H9 (cell line): ENCODE data around the gene QSOX1. TPM values are rescaled to one million over a fixed set of nuclear protein-coding genes. Genes with fewer than 3 reads are reported as not detected.

Experiments
- DNase-seq: peaks from one replicate; pipeline ENCODE4 v3.0.0-alpha.2; 2017
- H2AFZ ChIP-seq: one replicate; pipeline ENCODE4 v1.6.1; 2013; ENCODE audit warnings: mild to moderate bottlenecking, low read length, control low read depth, moderate library complexity
- H2AK5ac ChIP-seq: 2 replicates; pipeline ENCODE4 v1.6.1; 2013; ENCODE audit warnings: low read length, control low read depth, mixed read lengths; ENCODE audit not compliant: insufficient read length
- H2BK120ac ChIP-seq: one replicate; pipeline ENCODE4 v1.6.1; 2013; ENCODE audit warnings: low read depth, mild to moderate bottlenecking, low read length, control low read depth, inconsistent platforms; ENCODE audit not compliant: poor library complexity, severe bottlenecking
- H2BK12ac ChIP-seq: 2 replicates; pipeline ENCODE4 v1.6.1; 2013; ENCODE audit warnings: low read length, control low read depth, mixed read lengths, low read depth; ENCODE audit not compliant: insufficient read length
- H2BK15ac ChIP-seq: 2 replicates; pipeline ENCODE4 v1.6.1; 2013; ENCODE audit warnings: low read depth, low read length, control low read depth
- H2BK20ac ChIP-seq: one replicate; pipeline ENCODE4 v1.6.1; 2013; ENCODE audit warnings: low read depth, mild to moderate bottlenecking, low read length, control low read depth, inconsistent platforms; ENCODE audit not compliant: poor library complexity, severe bottlenecking
- H2BK5ac ChIP-seq: 2 replicates; pipeline ENCODE4 v1.6.1; 2013; ENCODE audit warnings: low read length, control low read depth, mixed read lengths; ENCODE audit not compliant: insufficient read length
- H3K14ac ChIP-seq: 2 replicates; pipeline ENCODE4 v1.6.1; 2013; ENCODE audit warnings: low read length, control low read depth; ENCODE audit not compliant: insufficient read depth
- H3K18ac ChIP-seq: 2 replicates; pipeline ENCODE4 v1.6.1; 2013; ENCODE audit warnings: low read depth, mild to moderate bottlenecking, mixed read lengths, low read length, control low read depth; ENCODE audit not compliant: insufficient read length
- H3K23ac ChIP-seq: 2 replicates; pipeline ENCODE4 v1.6.1; 2013; ENCODE audit warnings: low read length, control low read depth, mixed read lengths, low read depth; ENCODE audit not compliant: insufficient read length
- H3K23me2 ChIP-seq: 2 replicates; pipeline ENCODE4 v1.6.1; 2013; ENCODE audit warnings: low read depth, mild to moderate bottlenecking, mixed read lengths, low read length, control low read depth; ENCODE audit not compliant: insufficient read length, poor library complexity, severe bottlenecking
- H3K27ac ChIP-seq: 2 replicates; pipeline ENCODE4 v1.5.1; 2013; ENCODE audit warnings: low read length, control low read depth, mixed read lengths, low read depth; ENCODE audit not compliant: insufficient read length
- H3K27me3 ChIP-seq: 2 replicates; pipeline ENCODE4 v1.6.1; 2013; ENCODE audit warnings: low read length, control low read depth, inconsistent platforms; ENCODE audit not compliant: insufficient read depth
- H3K4ac ChIP-seq: 2 replicates; pipeline ENCODE4 v1.6.1; 2013; ENCODE audit warnings: low read depth, mild to moderate bottlenecking, control low read depth, inconsistent platforms, low read length, moderate library complexity
- H3K4me1 ChIP-seq: 2 replicates; pipeline ENCODE4 v1.6.1; 2013; ENCODE audit warnings: low read length, control low read depth, inconsistent platforms; ENCODE audit not compliant: insufficient read depth
- H3K4me2 ChIP-seq: 2 replicates; pipeline ENCODE4 v1.6.1; 2013; ENCODE audit warnings: low read length, control low read depth, mixed read lengths; ENCODE audit not compliant: insufficient read length, insufficient read depth
- H3K56ac ChIP-seq: 2 replicates; pipeline ENCODE4 v1.6.1; 2013; ENCODE audit warnings: low read depth, mild to moderate bottlenecking, mixed read lengths, low read length, control low read depth; ENCODE audit not compliant: insufficient read length
- H3K79me1 ChIP-seq: 2 replicates; pipeline ENCODE4 v1.6.1; 2013; ENCODE audit warnings: low read depth, mild to moderate bottlenecking, moderate library complexity, low read length, control low read depth, inconsistent platforms; ENCODE audit not compliant: insufficient read depth, poor library complexity, severe bottlenecking
- H3K79me2 ChIP-seq: 2 replicates; pipeline ENCODE4 v1.6.1; 2013; ENCODE audit warnings: low read length, control low read depth, inconsistent platforms; ENCODE audit not compliant: insufficient read depth
- H3K9ac ChIP-seq: 2 replicates; pipeline ENCODE4 v1.6.1; 2013; ENCODE audit warnings: low read length, control low read depth, mixed read lengths; ENCODE audit not compliant: insufficient read length; ENCODE audit errors: extremely low read depth
- H3K9me3 ChIP-seq: one replicate; pipeline ENCODE4 v1.6.1; 2013; ENCODE audit warnings: low read depth, low read length, inconsistent platforms; ENCODE audit not compliant: control insufficient read depth
- H3T11ph ChIP-seq: one replicate; pipeline ENCODE4 v1.6.1; 2013; ENCODE audit warnings: mild to moderate bottlenecking, low read length, control low read depth, inconsistent platforms
- H4K20me1 ChIP-seq: one replicate; pipeline ENCODE4 v1.6.1; 2013; ENCODE audit not compliant: control insufficient read depth, insufficient read length, insufficient read depth
- H4K5ac ChIP-seq: 2 replicates; pipeline ENCODE4 v1.6.1; 2013; ENCODE audit warnings: low read depth, mild to moderate bottlenecking, mixed read lengths, low read length, control low read depth; ENCODE audit not compliant: insufficient read length
- H4K8ac ChIP-seq: replicated peaks from 2 replicates; pipeline ENCODE4 v1.6.1; 2013; ENCODE audit warnings: low read length, control low read depth, mixed read lengths, low read depth; ENCODE audit not compliant: insufficient read length
- H4K91ac ChIP-seq: 2 replicates; pipeline ENCODE4 v1.6.1; 2013; ENCODE audit warnings: low read depth, mild to moderate bottlenecking, moderate library complexity, mixed read lengths, low read length, control low read depth; ENCODE audit not compliant: insufficient read length
- H3K27ac Mint-ChIP-seq, 3 experiments: 2 replicates in 2 of 3; 3 replicates in 1 of 3; pipeline ENCODE4 v1.8.0; 2020 to 2021; ENCODE audit warnings: mixed read lengths in 3 of 3, mild to moderate bottlenecking in 1 of 3, moderate library complexity in 1 of 3
- H3K27me3 Mint-ChIP-seq: 2 replicates; pipeline ENCODE4 v1.8.0; 2021; ENCODE audit warnings: low read depth, mild to moderate bottlenecking, moderate library complexity, mixed read lengths
- H3K36me3 Mint-ChIP-seq, 3 experiments: 2 replicates in 2 of 3; 3 replicates in 1 of 3; pipeline ENCODE4 v1.8.0; 2020 to 2021; ENCODE audit warnings: low read depth in 3 of 3, mixed read lengths in 3 of 3; ENCODE audit not compliant: insufficient read depth in 1 of 3
- H3K4me1 Mint-ChIP-seq, 2 experiments: 2 replicates each; pipeline ENCODE4 v1.8.0; 2020; ENCODE audit warnings: mixed read lengths in 2 of 2
- H3K4me3 Mint-ChIP-seq, 2 experiments: 2 replicates in 1 of 2; 3 replicates in 1 of 2; pipeline ENCODE4 v1.8.0; 2020 to 2021; ENCODE audit warnings: mild to moderate bottlenecking in 2 of 2, mixed read lengths in 2 of 2, moderate library complexity in 1 of 2
- H3K9me3 Mint-ChIP-seq, 2 experiments: 2 replicates in 1 of 2; 3 replicates in 1 of 2; pipeline ENCODE4 v1.8.0; 2020; ENCODE audit warnings: mild to moderate bottlenecking in 2 of 2, mixed read lengths in 2 of 2, moderate library complexity in 1 of 2
- CTCF ChIP-seq: fragments of 200-600 bp; sonication (generic); conservative IDR thresholded peaks from 3 replicates; pipeline ENCODE4 v1.8.0; 2021; ENCODE audit warnings: antibody characterized with exemption, mild to moderate bottlenecking
- WGBS: extraction: QIAGEN DNeasy Blood & Tissue Kit; methylation state at CpG from one replicate; pipeline ENCODE4 v1.1.7; 2013; ENCODE audit warnings: missing lambda C conversion rate, low lambda C conversion rate, mixed read lengths; ENCODE audit not compliant: insufficient read length; ENCODE audit errors: extremely low coverage; 5-methylcytosine and 5-hydroxymethylcytosine counted together
- total RNA-seq: library from RNA; stranded (reverse); gene quantifications from 2 replicates; pipeline ENCODE4 v1.2.1, GENCODE V29; 2021

QSOX1 gene
- total RNA-seq, 1 experiment from 2014 or later: 79.2 TPM

- H3K27me3 Mint-ChIP-seq: peaks cover 93% of the 10 kb centered on the region
- Histone ChIP-seq H3K9me3 (no peaks in the 10 kb centered on the region), H3K56ac (no peak overlapping the region), H3K4me2 (peak overlapping the region; percentile 76), H3K9ac (no peak overlapping the region), H3K79me1 (no peaks in the 10 kb centered on the region), H3T11ph (no peak overlapping the region), H2BK5ac (no peak overlapping the region), H3K4me1 (peaks cover 10% of the 10 kb centered on the region; the same call in 1 of the 2 replicates), H3K23me2 (peaks cover 41% of the 10 kb centered on the region), H2BK12ac (no peak overlapping the region), H3K18ac (no peak overlapping the region), H2AK5ac (no peak overlapping the region), H2BK20ac (no peak overlapping the region), H4K20me1 (no peaks in the 10 kb centered on the region), H3K14ac (0 out of 2 replicates have a peak overlapping the region, but pooled peaks have one; percentile 33), H4K8ac (no peak overlapping the region), H3K23ac (no peak overlapping the region), H3K27me3 (peaks cover 67% of the 10 kb centered on the region), H3K79me2 (no peaks in the 10 kb centered on the region), H4K91ac (no peak overlapping the region), H2BK120ac (no peak overlapping the region), H2AFZ (no peak overlapping the region), H2BK15ac (no peak overlapping the region), H3K27ac (no peak overlapping the region), H4K5ac (no peak overlapping the region), H3K4ac (no peak overlapping the region)
- H3K36me3 Mint-ChIP-seq: peaks cover 0 to 2% (median 0%) of the 10 kb centered on the region in 3 experiments; a peak in 1 of 7 replicates
- no peak overlapping the region for H3K27ac Mint-ChIP-seq
- no peak for TF ChIP-seq CTCF
- peak overlapping the region; percentile 63 to 89 for H3K4me3 Mint-ChIP-seq
- H3K9me3 Mint-ChIP-seq: peaks cover 3 to 5% of the 10 kb centered on the region in 2 experiments; a peak in 3 of 5 replicates
- DNase-seq: peak; percentile 74
- H3K4me1 Mint-ChIP-seq: peaks cover 40 to 45% of the 10 kb centered on the region in 2 experiments
- no CpG with 5 or more reads among the region's 65 CpGs for WGBS
Observed at GRCh38 chr1:180230791-180231505, 76.3 kb downstream of the QSOX1 start.
